ENCODE results near the gene OMP.

DNA sequence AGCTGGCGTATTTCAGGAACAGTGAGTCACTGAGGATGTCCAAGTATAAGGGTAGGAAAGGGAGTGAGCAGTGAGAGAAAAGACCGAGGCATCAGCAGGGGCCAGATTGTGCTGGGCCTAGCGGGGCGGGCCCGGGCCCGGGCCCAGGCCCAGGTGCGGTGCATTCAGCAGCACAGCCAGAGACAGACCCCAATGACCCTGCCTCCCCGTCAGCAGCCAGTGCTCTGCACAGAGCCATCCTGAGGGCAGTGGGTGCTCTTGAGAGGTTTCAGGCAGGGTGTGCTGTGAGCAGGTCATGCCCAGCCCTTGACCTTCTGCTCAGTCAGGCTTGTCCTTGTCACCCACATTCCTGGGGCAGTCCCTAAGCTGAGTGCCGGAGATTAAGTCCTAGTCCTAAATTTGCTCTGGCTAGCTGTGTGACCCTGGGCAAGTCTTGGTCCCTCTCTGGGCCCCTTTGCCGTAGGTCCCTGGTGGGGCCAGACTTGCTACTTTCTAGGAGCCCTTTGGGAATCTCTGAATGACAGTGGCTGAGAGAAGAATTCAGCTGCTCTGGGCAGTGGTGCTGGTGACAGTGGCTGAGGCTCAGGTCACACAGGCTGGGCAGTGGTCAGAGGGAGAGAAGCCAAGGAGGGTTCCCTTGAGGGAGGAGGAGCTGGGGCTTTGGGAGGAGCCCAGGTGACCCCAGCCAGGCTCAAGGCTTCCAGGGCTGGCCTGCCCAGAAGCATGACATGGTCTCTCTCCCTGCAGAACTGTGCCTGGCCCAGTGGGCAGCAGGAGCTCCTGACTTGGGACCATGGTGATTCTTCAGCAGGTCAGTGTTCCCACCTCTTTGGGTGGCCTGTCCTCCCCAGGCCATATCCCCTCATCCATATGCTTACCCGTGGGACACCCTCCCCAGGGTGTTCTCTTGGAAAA lies 27.5 kb downstream of the OMP start:
- TF ChIP-seq, protein P1, sequence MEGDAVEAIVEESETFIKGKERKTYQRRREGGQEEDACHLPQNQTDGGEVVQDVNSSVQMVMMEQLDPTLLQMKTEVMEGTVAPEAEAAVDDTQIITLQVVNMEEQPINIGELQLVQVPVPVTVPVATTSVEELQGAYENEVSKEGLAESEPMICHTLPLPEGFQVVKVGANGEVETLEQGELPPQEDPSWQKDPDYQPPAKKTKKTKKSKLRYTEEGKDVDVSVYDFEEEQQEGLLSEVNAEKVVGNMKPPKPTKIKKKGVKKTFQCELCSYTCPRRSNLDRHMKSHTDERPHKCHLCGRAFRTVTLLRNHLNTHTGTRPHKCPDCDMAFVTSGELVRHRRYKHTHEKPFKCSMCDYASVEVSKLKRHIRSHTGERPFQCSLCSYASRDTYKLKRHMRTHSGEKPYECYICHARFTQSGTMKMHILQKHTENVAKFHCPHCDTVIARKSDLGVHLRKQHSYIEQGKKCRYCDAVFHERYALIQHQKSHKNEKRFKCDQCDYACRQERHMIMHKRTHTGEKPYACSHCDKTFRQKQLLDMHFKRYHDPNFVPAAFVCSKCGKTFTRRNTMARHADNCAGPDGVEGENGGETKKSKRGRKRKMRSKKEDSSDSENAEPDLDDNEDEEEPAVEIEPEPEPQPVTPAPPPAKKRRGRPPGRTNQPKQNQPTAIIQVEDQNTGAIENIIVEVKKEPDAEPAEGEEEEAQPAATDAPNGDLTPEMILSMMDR (IDR thresholded peaks at IDR 0.05) = no peak
- no peak for TF ChIP-seq POLR2A (IDR thresholded peaks at IDR 0.05)
